ENCODE measurements around the gene PCDHA11. TPM values are rescaled to one million over a fixed set of nuclear protein-coding genes. Genes with fewer than 3 reads are reported as not detected.
A peak's percentile ranks its signal among the peaks of the same experiment; 100 is the strongest.
"Not testable (repeated sequence)": the region's sequence is repeated elsewhere in the genome, so short reads cannot be mapped to it uniquely, and the experiment has no call there.

Gene PCDHA11
- total RNA-seq, 2 experiments from 2014 or later = not detected

GRCh38 chr5:140870221-140871201 lies 1.8 kb downstream of the PCDHA11 start:
- no peaks in the 10 kb centered on the region for H3K4me1 Mint-ChIP-seq
- no peaks in the 10 kb centered on the region for H3K36me3 Mint-ChIP-seq
- DNase-seq = no peak
- H3K27me3 Mint-ChIP-seq = peaks cover 6% of the 10 kb centered on the region
- peaks cover 14% of the 10 kb centered on the region for H3K9me3 Mint-ChIP-seq
- POLR2A ChIA-PET = no interaction called here
- H3K27ac Mint-ChIP-seq = no peak overlapping the region
- no peak overlapping the region for H3K4me3 Mint-ChIP-seq
- no peak for ATAC-seq (ENCODE audit: low read depth)

DNA sequence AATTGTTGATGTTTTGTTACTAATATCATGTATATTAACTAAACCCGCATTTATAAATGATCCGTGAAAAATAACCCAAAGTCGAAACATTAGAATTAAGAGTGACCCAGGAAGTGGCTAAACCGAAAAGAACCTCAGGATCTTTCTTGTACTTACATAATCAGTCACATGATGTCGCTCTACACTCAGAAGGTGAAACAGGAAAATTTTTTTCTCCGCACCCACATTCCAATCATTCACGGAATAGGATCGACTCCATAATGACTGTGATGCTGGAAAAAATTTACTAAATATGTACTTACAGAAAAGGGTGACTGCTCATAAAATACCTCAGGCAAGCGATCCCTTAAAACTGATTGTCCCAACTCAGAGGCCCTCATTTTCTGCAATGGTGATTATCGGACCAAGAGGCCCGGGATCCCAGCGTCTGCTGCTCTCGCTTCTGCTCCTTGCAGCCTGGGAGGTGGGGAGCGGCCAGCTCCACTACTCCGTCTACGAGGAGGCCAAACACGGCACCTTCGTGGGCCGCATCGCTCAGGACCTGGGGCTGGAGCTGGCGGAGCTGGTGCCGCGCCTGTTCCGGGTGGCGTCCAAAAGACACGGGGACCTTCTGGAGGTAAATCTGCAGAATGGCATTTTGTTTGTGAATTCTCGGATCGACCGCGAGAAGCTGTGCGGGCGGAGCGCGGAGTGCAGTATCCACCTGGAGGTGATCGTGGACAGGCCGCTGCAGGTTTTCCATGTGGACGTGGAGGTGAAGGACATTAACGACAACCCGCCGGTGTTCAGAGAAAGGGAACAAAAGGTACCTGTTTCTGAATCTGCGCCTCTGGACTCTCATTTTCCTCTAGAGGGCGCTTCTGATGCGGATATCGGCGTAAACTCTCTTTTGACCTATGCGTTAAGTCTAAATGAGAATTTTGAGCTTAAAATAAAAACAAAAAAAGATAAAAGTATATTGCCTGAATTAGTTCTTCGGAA lies 6.6 kb downstream of the PCDHA11 start, which contains the start of gene PCDHA12:
Gene PCDHA12 (plus strand): TSS at position 224 of the 981 bp plus-strand sequence. CDS start 165 bp downstream, at position 389.
- Mint-ChIP-seq H3K4me1 (no peaks in the 10 kb centered on the region), H3K36me3 (no peaks in the 10 kb centered on the region), H3K9me3 (peaks cover 15% of the 10 kb centered on the region), H3K27me3 (peaks cover 8% of the 10 kb centered on the region), H3K4me3 (no peak within 1 kb of the TSS), H3K27ac (peak within 1 kb of the TSS; percentile 54)
- DNase-seq (no peak), ATAC-seq (ENCODE audit: low read depth) (no peak)
- POLR2A ChIA-PET = no interaction called here

DNA sequence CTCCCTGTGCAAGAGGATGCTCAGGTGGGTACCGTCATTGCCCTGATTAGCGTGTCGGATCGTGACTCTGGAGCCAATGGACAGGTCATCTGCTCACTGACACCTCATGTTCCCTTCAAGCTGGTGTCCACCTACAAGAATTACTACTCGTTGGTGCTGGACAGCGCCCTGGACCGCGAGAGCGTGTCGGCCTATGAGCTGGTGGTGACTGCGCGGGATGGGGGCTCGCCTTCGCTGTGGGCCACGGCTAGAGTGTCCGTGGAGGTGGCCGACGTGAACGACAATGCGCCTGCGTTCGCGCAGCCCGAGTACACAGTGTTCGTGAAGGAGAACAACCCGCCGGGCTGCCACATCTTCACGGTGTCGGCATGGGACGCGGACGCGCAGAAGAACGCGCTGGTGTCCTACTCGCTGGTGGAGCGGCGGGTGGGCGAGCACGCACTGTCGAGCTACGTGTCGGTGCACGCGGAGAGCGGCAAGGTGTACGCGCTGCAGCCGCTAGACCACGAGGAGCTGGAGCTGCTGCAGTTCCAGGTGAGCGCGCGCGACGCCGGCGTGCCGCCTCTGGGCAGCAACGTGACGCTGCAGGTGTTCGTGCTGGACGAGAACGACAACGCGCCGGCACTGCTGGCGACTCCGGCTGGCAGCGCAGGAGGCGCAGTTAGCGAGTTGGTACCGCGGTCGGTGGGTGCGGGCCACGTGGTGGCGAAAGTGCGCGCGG lies 7.9 kb downstream of the PCDHA11 start:
- POLR2A ChIA-PET; H3K27ac Mint-ChIP-seq; ATAC-seq (ENCODE audit: low read depth); H3K36me3 Mint-ChIP-seq; H3K27me3 Mint-ChIP-seq; H3K4me3 Mint-ChIP-seq; H3K4me1 Mint-ChIP-seq; DNase-seq: not testable (repeated sequence)
- peaks cover 22% of the 10 kb centered on the region for H3K9me3 Mint-ChIP-seq

GRCh38 chr5:140877262-140877581 lies 8.5 kb downstream of the PCDHA11 start:
- Mint-ChIP-seq H3K36me3 (no peaks in the 10 kb centered on the region), H3K27me3 (peaks cover 8% of the 10 kb centered on the region), H3K9me3 (peaks cover 21% of the 10 kb centered on the region), H3K4me3 (no peak overlapping the region), H3K27ac (no peak overlapping the region), H3K4me1 (no peaks in the 10 kb centered on the region)
- no peak for ATAC-seq (ENCODE audit: low read depth)
- no peak for DNase-seq
- POLR2A ChIA-PET = no interaction called here

GRCh38 chr5:140881889-140882590 lies 13.3 kb downstream of the PCDHA11 start, which contains the start of gene PCDHA13:
Gene PCDHA13 (plus strand): TSS chr5:140882124. CDS start chr5:140882269, 145 bp downstream.
- Mint-ChIP-seq H3K4me3 (no peak within 1 kb of the TSS), H3K4me1 (peaks cover 2% of the 10 kb centered on the region), H3K36me3 (no peaks in the 10 kb centered on the region), H3K27ac (peak within 1 kb of the TSS; percentile 43), H3K9me3 (peaks cover 14% of the 10 kb centered on the region), H3K27me3 (peaks cover 2% of the 10 kb centered on the region)
- POLR2A ChIA-PET = no interaction called here
- ATAC-seq (ENCODE audit: low read depth) (no peak), DNase-seq (no peak)

DNA sequence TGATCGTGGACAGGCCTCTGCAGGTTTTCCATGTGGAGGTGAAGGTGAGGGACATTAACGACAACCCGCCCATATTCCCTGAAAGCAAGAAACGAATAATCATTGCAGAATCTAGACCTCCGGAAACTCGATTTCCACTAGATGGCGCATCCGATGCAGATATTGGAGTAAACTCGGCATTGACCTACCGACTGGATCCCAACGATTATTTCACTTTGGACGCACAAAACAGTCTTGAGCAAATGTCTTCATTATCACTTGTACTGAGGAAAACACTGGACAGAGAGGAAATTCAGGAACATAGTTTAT lies 13.8 kb downstream of the PCDHA11 start:
- Mint-ChIP-seq H3K36me3 (no peaks in the 10 kb centered on the region), H3K4me3 (no peak overlapping the region), H3K4me1 (peaks cover 2% of the 10 kb centered on the region), H3K9me3 (peaks cover 14% of the 10 kb centered on the region), H3K27ac (peak overlapping the region; percentile 43), H3K27me3 (peaks cover 2% of the 10 kb centered on the region)
- ATAC-seq (ENCODE audit: low read depth) (no peak), DNase-seq (no peak)
- POLR2A ChIA-PET = no interaction called here

DNA sequence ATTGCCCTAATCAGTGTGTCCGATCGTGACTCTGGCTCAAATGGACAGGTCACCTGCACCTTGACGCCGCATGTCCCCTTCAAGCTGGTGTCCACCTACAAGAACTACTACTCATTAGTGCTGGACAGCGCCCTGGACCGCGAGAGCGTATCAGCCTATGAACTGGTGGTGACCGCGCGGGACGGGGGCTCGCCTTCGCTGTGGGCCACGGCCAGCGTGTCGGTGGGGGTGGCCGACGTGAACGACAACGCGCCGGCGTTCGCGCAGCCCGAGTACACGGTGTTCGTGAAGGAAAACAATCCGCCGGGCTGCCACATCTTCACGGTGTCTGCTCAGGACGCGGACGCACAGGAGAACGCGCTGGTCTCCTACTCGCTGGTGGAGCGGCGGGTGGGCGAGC lies 14.6 kb downstream of the PCDHA11 start:
- peaks cover 2% of the 10 kb centered on the region for H3K27me3 Mint-ChIP-seq
- H3K4me3 Mint-ChIP-seq = no peak overlapping the region
- H3K4me1 Mint-ChIP-seq = peaks cover 2% of the 10 kb centered on the region
- H3K36me3 Mint-ChIP-seq = no peaks in the 10 kb centered on the region
- ATAC-seq (ENCODE audit: low read depth) (no peak), DNase-seq (no peak)
- peaks cover 14% of the 10 kb centered on the region for H3K9me3 Mint-ChIP-seq
- POLR2A ChIA-PET = no interaction called here
- H3K27ac Mint-ChIP-seq = no peak overlapping the region

DNA sequence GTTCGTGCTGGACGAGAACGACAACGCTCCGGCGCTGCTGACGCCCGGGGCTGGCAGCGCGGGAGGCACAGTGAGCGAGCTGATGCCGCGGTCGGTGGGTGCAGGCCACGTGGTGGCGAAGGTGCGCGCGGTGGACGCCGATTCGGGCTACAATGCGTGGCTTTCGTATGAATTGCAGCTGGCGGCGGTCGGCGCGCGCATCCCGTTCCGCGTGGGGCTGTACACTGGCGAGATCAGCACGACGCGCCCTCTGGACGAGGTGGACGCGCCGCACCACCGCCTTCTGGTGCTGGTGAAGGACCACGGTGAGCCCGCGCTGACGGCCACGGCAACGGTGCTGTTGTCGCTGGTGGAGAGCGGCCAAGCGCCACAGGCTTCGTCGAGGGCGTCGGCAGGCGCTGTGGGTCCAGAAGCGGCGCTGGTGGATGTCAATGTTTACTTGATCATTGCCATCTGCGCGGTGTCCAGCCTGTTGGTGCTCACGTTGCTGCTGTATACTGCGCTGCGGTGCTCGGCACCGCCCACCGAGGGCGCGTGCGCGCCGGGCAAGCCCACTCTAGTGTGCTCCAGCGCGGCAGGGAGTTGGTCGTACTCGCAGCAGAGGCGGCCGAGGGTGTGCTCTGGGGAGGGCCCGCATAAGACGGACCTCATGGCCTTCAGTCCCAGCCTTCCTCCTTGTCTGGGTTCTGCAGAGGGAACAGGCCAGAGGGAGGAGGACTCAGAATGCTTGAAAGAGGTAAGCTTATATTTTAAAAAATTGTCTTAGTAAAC lies 15.4 kb downstream of the PCDHA11 start:
- Mint-ChIP-seq H3K27ac (no peak overlapping the region), H3K4me1 (peaks cover 2% of the 10 kb centered on the region), H3K27me3 (peaks cover 2% of the 10 kb centered on the region), H3K4me3 (no peak overlapping the region), H3K9me3 (peaks cover 14% of the 10 kb centered on the region), H3K36me3 (no peaks in the 10 kb centered on the region)
- POLR2A ChIA-PET = no interaction called here
- ATAC-seq (ENCODE audit: low read depth) = no peak
- DNase-seq = no peak

DNA sequence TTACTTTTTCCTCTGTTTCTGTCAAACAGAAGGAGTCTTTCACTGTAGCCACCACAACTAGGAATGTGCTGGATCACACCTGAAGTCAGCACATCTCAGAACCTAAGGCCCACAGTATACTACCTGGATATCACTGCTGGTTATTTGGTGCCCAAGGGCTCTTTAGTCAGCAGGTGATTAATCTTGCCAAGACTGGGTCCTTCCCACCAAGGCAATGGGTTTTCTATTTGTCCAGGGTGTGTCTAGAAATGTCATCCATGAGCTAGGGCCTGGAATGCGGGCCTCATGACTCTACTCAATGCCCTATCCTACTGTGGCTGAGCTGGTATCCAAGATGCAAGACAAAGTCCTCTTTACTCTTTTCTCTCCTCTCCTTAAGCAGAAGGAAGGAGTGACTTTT lies 47.6 kb downstream of the PCDHA11 start:
- H3K27ac Mint-ChIP-seq = no peak overlapping the region
- ATAC-seq (ENCODE audit: low read depth) = no peak
- POLR2A ChIA-PET = no interaction called here

More for the DNA sequence above, 47.6 kb downstream of the PCDHA11 start:
- peaks cover 2% of the 10 kb centered on the region for H3K9me3 Mint-ChIP-seq
- H3K4me1 Mint-ChIP-seq = no peaks in the 10 kb centered on the region
- no peaks in the 10 kb centered on the region for H3K27me3 Mint-ChIP-seq
- H3K36me3 Mint-ChIP-seq = no peaks in the 10 kb centered on the region
- DNase-seq = no peak
- H3K4me3 Mint-ChIP-seq = no peak overlapping the region

Other genes starting within 250 kb of the PCDHA11 start
- gene CD14, start 235.8 kb upstream of the PCDHA11 start, total RNA-seq = 1 to 10 TPM; 3.5 to 4.1 TPM
- 10 to 100 TPM; 39.2 to 43.7 TPM for gene TMCO6, start 229.5 kb upstream of the PCDHA11 start, total RNA-seq
- 10 to 100 TPM; 65.9 to 66.6 TPM for gene NDUFA2, start 221.3 kb upstream of the PCDHA11 start, total RNA-seq
- 100 to 1,000 TPM; 135 to 140 TPM for gene IK, start 221.1 kb upstream of the PCDHA11 start, total RNA-seq
- gene WDR55, start 204.1 kb upstream of the PCDHA11 start, total RNA-seq = 10 to 100 TPM; 41.8 to 45.4 TPM
- gene DND1, start 195.4 kb upstream of the PCDHA11 start, total RNA-seq = 1 to 10 TPM; 3.1 to 3.4 TPM
- 10 to 100 TPM; 77.3 to 81.5 TPM for gene HARS1, start 177.6 kb upstream of the PCDHA11 start, total RNA-seq
- gene HARS2, start 177.5 kb upstream of the PCDHA11 start, total RNA-seq = 10 to 100 TPM; 38.7 to 41.7 TPM
- 10 to 100 TPM; 54.7 to 57.8 TPM for gene ZMAT2, start 168.5 kb upstream of the PCDHA11 start, total RNA-seq
- gene PCDHA1, start 82.8 kb upstream of the PCDHA11 start, total RNA-seq = not detected
- not detected for gene PCDHA2, start 74.1 kb upstream of the PCDHA11 start, total RNA-seq
- gene PCDHA3, start 67.9 kb upstream of the PCDHA11 start, total RNA-seq = not detected
- gene PCDHA4, start 61.9 kb upstream of the PCDHA11 start, total RNA-seq = not detected
- not detected for gene PCDHA5, start 47.3 kb upstream of the PCDHA11 start, total RNA-seq
- not detected for gene PCDHA6, start 41.0 kb upstream of the PCDHA11 start, total RNA-seq
- gene PCDHA7, start 34.7 kb upstream of the PCDHA11 start, total RNA-seq = not detected
- gene PCDHA8, start 27.8 kb upstream of the PCDHA11 start, total RNA-seq = not detected
- gene PCDHA9, start 20.6 kb upstream of the PCDHA11 start, total RNA-seq = not detected
- not detected for gene PCDHA10, start 13.1 kb upstream of the PCDHA11 start, total RNA-seq
- not detected for gene PCDHA12, start 6.4 kb downstream of the PCDHA11 start, total RNA-seq
- gene PCDHA13, start 13.2 kb downstream of the PCDHA11 start, total RNA-seq = not detected
- not detected for gene PCDHAC1, start 57.3 kb downstream of the PCDHA11 start, total RNA-seq
- not detected for gene PCDHAC2, start 97.5 kb downstream of the PCDHA11 start, total RNA-seq
- not detected for gene PCDHB1, start 182.4 kb downstream of the PCDHA11 start, total RNA-seq
- gene PCDHB2, start 225.7 kb downstream of the PCDHA11 start, total RNA-seq = not detected
- not detected for gene PCDHB3, start 231.5 kb downstream of the PCDHA11 start, total RNA-seq